GM19025 (cell line): ENCODE results near the gene STAT6.
A peak's percentile ranks its signal among the peaks of the same experiment; 100 is the strongest.

Experiments used
- ATAC-seq: cut with Tn5 transposase; IDR thresholded peaks from one replicate; pipeline ENCODE4 v1.9.1; 2021; ENCODE audit warnings: mild to moderate bottlenecking, low read depth, moderate library complexity; ENCODE audit not compliant: unreplicated experiment

The STAT6 gene

GRCh38 chr12:57111031-57111734 lies at the start of gene STAT6:
STAT6 (minus strand) TSS chr12:57111362; CDS start chr12:57108278, 3,084 bp downstream.
- ATAC-seq: peak; percentile 55

- ATAC-seq: no peak
These were observed 49.6 kb upstream of the STAT6 start for GRCh38 chr12:57160741-57161140.

- ATAC-seq: no peak
These were observed 48.9 kb upstream of the STAT6 start for GRCh38 chr12:57160040-57160439.

GRCh38 chr12:57159311-57159710 lies 48.1 kb upstream of the STAT6 start:
- no peak for ATAC-seq

GRCh38 chr12:57158665-57159064 lies 47.5 kb upstream of the STAT6 start:
- ATAC-seq: no peak

- ATAC-seq: no peak
These were observed 47.0 kb upstream of the STAT6 start for GRCh38 chr12:57158186-57158585.

- ATAC-seq: no peak
These were observed 46.5 kb upstream of the STAT6 start for GRCh38 chr12:57157588-57158173.

- ATAC-seq: no peak
These were observed 45.7 kb upstream of the STAT6 start for GRCh38 chr12:57156701-57157403.

GRCh38 chr12:57154804-57155434 lies 43.8 kb upstream of the STAT6 start:
- ATAC-seq: no peak

GRCh38 chr12:57154076-57154475 lies 42.9 kb upstream of the STAT6 start:
- no peak for ATAC-seq

- no peak for ATAC-seq
These were observed 42.3 kb upstream of the STAT6 start for GRCh38 chr12:57153415-57153997.

GRCh38 chr12:57152639-57153038 lies 41.5 kb upstream of the STAT6 start:
- ATAC-seq: no peak

GRCh38 chr12:57151741-57152630 lies 40.8 kb upstream of the STAT6 start:
- ATAC-seq: no peak

- no peak for ATAC-seq
These were observed 39.3 kb upstream of the STAT6 start for GRCh38 chr12:57150400-57151000.

- ATAC-seq: no peak
These were observed 38.2 kb upstream of the STAT6 start for GRCh38 chr12:57149245-57149900.

- no peak for ATAC-seq
These were observed 37.5 kb upstream of the STAT6 start for GRCh38 chr12:57148469-57149244.

GRCh38 chr12:57146961-57147944 lies 36.1 kb upstream of the STAT6 start, which contains the start of gene LRP1-AS:
LRP1-AS (minus strand) TSS chr12:57147619.
- ATAC-seq: no peak
